Epithelial cell of esophagus (primary cell): ENCODE measurements around the gene IFNK.

Experiments
- DNase-seq: peaks from one replicate; pipeline ENCODE4 v3.0.0; 2010; ENCODE audit warnings: low read depth
- H3K4me3 ChIP-seq: 2 replicates; pipeline ENCODE4 v1.5.1; 2011; ENCODE audit warnings: mild to moderate bottlenecking, low read length, control low read depth
- TF ChIP-seq, protein P1 (sequence below): IDR thresholded peaks from 2 replicates; pipeline ENCODE4 v1.5.1; 2011; ENCODE audit warnings: low read depth, mild to moderate bottlenecking, low read length, control low read depth, inconsistent platforms; ENCODE audit not compliant: insufficient read depth; ENCODE audit errors: missing control alignments

Gene IFNK

DNA sequence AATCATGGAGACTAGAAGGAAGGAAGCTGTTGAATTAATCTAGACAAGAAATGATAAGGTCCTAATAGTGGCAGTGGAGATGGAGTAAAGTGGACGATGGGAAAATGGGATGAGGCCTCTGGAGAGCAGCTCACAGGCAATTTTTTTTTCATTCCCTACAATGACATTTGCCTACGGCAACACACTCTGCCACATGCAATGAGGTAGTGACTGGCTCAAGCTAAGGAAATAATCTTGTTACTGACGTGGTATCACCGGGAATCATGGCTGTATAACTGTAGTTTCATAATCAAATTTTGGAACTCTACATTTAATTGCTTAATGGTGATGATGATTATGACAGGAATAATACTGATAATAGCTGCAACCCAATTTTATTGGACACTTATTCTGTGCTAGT is 17.6 kb downstream of the IFNK start:
- TF ChIP-seq, protein P1, sequence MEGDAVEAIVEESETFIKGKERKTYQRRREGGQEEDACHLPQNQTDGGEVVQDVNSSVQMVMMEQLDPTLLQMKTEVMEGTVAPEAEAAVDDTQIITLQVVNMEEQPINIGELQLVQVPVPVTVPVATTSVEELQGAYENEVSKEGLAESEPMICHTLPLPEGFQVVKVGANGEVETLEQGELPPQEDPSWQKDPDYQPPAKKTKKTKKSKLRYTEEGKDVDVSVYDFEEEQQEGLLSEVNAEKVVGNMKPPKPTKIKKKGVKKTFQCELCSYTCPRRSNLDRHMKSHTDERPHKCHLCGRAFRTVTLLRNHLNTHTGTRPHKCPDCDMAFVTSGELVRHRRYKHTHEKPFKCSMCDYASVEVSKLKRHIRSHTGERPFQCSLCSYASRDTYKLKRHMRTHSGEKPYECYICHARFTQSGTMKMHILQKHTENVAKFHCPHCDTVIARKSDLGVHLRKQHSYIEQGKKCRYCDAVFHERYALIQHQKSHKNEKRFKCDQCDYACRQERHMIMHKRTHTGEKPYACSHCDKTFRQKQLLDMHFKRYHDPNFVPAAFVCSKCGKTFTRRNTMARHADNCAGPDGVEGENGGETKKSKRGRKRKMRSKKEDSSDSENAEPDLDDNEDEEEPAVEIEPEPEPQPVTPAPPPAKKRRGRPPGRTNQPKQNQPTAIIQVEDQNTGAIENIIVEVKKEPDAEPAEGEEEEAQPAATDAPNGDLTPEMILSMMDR, result no peak
- no peak for DNase-seq
- no peak overlapping the region for H3K4me3 ChIP-seq

DNA sequence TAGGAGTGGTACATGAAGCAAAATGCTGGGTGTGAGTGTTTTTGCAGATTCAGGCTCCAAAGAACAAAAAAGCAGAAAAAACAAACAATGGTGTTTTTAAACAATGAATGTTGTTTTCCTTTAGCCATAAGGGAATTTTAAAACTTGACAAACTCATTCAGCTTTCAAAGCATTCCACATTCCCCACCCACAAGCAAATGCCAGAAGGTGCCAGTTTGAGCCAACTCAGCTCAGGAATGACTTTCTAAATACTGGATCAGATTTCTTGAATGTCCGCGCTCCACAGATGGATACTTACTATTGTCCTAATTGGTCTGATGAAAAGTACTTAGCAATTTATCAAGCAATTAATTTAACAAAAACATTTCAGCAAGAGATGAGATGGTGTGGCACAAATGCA is 18.4 kb downstream of the IFNK start:
- no peak overlapping the region for H3K4me3 ChIP-seq
- no peak for DNase-seq
- TF ChIP-seq, protein P1, result no peak

DNA sequence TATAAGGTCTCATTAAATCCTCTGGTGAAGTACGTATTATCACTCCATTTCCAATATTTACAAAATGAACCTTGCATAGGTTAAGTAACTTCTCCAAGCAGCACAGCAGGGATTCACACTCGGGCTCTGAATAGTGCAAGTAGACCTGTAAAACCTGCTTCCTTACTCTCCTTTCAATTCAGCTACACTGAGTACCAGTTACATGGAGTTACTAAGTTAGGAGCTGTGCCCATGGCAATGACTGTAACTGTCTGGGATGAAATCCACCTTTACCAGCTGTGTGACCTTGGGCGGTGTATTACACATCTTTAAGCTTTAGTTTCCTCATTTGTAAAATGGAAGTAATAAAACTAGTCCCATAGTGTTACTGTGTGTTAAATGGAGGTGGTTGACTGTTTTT is 21.4 kb downstream of the IFNK start:
- no peak overlapping the region for H3K4me3 ChIP-seq
- peak; percentile 51 for DNase-seq
- TF ChIP-seq, protein P1, result no peak

DNA sequence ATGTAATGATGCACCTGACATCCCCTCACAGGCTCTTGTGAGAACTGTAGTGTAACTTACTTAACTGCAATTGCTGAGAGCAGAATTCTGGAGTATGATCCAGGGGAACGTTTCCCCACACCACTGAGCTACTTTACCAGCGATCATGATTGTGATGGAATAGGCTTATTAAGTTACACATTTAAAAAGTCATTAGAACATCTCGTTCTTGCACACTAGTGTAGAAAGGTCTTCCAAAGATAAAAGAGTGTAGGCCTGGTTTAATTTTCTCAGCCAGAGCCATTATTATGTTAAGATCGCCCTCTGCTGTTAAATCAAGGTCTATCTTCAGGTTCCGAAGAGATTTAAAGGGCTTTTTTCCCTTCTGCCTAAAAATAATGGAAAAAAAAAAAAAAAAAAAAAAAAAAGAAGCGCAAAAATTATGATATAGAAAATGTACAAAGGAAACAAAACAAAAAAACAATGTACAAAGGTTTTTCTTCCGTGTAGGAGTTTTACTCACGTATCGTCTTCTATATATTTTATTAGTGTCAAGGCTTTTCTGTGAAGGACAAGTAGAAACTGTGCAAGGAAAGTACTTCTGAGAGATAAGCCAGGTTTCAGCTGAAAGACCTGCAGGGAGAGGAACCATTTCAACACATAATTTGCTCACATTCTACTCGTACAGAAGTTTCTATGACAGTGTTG is 24.1 kb downstream of the IFNK start:
- DNase-seq, result peak; percentile 49
- TF ChIP-seq, protein P1, result peak; percentile 43

DNA sequence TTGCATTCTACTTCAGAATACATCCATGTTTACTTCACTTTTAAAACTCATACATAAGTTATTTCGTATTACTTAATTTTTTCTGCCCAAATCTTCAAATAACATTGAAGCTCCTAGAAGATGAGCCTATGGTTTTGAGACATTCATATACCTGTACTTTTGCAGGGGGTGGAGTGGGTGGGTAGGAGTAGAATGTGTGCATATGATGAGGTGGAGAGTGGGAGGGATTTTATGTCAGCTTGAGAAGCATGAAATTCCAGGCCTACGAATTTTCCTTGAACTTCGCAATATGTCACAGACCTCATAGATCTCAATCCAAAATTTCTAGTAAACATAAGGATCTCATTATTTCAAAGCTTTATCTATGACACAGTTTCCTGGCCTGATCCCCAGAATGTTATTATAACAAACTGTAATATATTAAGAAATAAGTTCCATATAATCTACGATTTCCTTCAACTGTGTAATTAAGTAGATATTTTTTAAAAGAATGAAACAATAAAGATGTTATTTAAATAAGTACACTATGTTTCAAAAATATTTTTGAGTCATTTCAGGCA is 25.2 kb downstream of the IFNK start:
- H3K4me3 ChIP-seq, result no peak overlapping the region
- DNase-seq, result no peak
- TF ChIP-seq, protein P1, result no peak

More for the DNA sequence above, 24.1 kb downstream of the IFNK start:
- no peak overlapping the region for H3K4me3 ChIP-seq

DNA sequence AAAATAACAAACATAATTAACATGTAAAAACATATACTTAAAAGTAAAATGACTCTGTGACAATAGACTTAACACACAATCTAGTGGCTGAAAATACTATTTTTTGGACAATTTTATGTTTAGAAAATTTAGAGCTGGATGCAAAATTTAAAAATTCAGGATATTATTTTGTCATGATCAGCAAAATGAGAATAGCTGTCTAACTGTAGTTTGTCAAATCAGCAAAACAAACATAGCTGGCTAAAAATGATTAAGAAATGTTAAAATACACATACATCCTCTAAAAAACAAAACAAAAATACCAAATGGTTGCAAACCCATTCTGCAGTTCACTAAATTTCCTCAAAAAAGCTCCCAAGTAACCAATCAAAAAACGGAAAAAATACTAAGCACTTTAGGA is 30.6 kb downstream of the IFNK start:
- no peak for DNase-seq
- TF ChIP-seq, protein P1, result no peak
- no peak overlapping the region for H3K4me3 ChIP-seq

DNA sequence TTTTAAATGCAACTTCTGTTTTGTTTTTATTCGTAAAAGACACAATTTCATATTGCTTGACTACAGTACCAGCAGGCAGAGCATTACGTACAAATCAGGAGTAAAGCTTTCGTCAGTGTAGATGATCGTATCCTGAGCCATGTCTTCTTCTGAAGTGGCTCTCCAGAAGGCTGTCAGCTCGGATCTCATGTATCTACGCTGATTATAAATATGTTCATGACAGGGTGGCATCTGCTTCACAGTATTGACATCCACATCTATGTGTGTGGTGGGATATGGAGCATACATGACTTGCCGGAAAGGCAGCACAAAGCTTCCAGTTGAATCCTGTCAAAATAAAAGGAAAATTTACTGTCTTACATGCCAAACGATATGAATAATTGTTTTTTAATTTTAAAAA is 32.4 kb downstream of the IFNK start:
- TF ChIP-seq, protein P1, result no peak
- H3K4me3 ChIP-seq, result no peak overlapping the region
- DNase-seq, result no peak
